Measurements from ENCODE around the gene ZFAND6.

- TF ChIP-seq ZNF8 (CRISPR knock-in tag; IDR thresholded peaks at IDR 0.05) (no peak), POU6F1 (CRISPR knock-in tag; IDR thresholded peaks at IDR 0.05; ENCODE audit: borderline replicate concordance, low read depth) (no peak), PPARA (CRISPR knock-in tag; IDR thresholded peaks at IDR 0.05; ENCODE audit: borderline replicate concordance) (no peak), SNAI2 (CRISPR knock-in tag; IDR thresholded peaks at IDR 0.05) (no peak), PATZ1 (CRISPR knock-in tag; IDR thresholded peaks at IDR 0.05; ENCODE audit: borderline replicate concordance) (no peak), TSHZ2 (CRISPR knock-in tag; IDR thresholded peaks at IDR 0.05) (no peak), ZNF70 (CRISPR knock-in tag; IDR thresholded peaks at IDR 0.05) (no peak), CREB5 (CRISPR knock-in tag; IDR thresholded peaks at IDR 0.05; ENCODE audit: low read depth) (no peak), OSR1 (CRISPR knock-in tag; IDR thresholded peaks at IDR 0.05) (no peak), CSRNP3 (CRISPR knock-in tag; IDR thresholded peaks at IDR 0.05) (no peak), GLIS3 (CRISPR knock-in tag; IDR thresholded peaks at IDR 0.05) (no peak), TOX (CRISPR knock-in tag; IDR thresholded peaks at IDR 0.05; ENCODE audit: borderline replicate concordance) (no peak), ZFP30 (CRISPR knock-in tag; IDR thresholded peaks at IDR 0.05) (no peak), BACH2 (CRISPR knock-in tag; IDR thresholded peaks at IDR 0.05; ENCODE audit: borderline replicate concordance) (no peak)
These were observed 16.9 kb upstream of the ZFAND6 start for GRCh38 chr15:80042568-80042967.

Measured in SK-N-SH treated with all-trans-retinoic acid at 6 μM for 48 hours (cell line).